ENCODE data around the gene CEP128.

DNA sequence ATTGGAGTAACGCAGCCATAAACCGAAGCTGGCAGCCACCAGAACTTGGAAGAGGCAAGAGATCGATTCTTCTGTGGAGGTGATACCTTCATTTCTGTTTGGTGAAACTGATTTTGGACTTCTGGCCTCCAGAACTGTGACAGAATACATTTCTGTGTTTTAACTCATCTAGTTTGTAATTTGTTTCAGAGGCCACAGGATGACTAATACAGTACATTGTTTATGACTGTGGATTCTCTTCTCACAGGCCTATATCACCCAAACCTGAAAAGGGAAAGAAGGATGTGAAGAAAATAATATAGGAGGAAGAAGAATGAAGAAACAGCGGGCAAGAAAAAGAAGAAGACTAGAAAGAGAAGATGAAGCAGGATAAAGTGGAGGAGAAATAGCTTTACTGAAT lies 466.5 kb downstream of the CEP128 start:
- no peak for TF ChIP-seq POLR2AphosphoS5 (IDR thresholded peaks at IDR 0.05)
- TF ChIP-seq, protein P1, sequence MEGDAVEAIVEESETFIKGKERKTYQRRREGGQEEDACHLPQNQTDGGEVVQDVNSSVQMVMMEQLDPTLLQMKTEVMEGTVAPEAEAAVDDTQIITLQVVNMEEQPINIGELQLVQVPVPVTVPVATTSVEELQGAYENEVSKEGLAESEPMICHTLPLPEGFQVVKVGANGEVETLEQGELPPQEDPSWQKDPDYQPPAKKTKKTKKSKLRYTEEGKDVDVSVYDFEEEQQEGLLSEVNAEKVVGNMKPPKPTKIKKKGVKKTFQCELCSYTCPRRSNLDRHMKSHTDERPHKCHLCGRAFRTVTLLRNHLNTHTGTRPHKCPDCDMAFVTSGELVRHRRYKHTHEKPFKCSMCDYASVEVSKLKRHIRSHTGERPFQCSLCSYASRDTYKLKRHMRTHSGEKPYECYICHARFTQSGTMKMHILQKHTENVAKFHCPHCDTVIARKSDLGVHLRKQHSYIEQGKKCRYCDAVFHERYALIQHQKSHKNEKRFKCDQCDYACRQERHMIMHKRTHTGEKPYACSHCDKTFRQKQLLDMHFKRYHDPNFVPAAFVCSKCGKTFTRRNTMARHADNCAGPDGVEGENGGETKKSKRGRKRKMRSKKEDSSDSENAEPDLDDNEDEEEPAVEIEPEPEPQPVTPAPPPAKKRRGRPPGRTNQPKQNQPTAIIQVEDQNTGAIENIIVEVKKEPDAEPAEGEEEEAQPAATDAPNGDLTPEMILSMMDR (IDR thresholded peaks at IDR 0.05): no peak

Data from transverse colon (tissue), 4 donors.